ENCODE results near the gene BPIFB3.

BPIFB3 gene

DNA sequence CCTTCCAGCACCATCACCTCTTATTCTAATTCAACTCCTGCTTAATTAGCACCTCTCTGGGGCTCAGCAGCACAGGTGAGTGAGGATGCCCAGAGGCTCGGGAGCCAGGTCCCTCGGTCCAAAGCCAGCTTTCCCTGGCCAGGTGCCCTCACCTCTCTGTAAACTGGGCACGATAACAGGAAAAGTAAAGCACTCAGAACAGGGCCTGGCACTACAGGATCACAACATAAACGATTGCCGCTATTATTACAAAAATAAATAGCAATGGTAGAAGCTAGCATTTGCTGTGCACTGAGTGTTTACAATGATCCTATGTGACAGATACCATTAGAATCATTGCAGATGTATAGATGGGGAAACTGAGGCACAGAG, 43.6 kb upstream of the BPIFB3 start:
- no peak overlapping the region for H3K4me3 ChIP-seq (ENCODE audit: low read length)
- no peak overlapping the region for H3K27ac ChIP-seq (ENCODE audit: low read depth, low read length)
- 84% methylated on average over 5 of the region's 5 CpGs for WGBS
- no peaks in the 10 kb centered on the region for H3K4me1 ChIP-seq (ENCODE audit: insufficient read depth, low read length)
- no peak overlapping the region for H3K9ac ChIP-seq (ENCODE audit: low read depth, low read length)
- peaks cover 3% of the 10 kb centered on the region; the same call in 1 of the 2 replicates for H3K9me3 ChIP-seq (ENCODE audit: insufficient read depth, low read depth, low read length)
- no peaks in the 10 kb centered on the region for H3K36me3 ChIP-seq (ENCODE audit: insufficient read depth, low read length)
- no peaks in the 10 kb centered on the region for H3K27me3 ChIP-seq (ENCODE audit: insufficient read depth, low read length)

DNA sequence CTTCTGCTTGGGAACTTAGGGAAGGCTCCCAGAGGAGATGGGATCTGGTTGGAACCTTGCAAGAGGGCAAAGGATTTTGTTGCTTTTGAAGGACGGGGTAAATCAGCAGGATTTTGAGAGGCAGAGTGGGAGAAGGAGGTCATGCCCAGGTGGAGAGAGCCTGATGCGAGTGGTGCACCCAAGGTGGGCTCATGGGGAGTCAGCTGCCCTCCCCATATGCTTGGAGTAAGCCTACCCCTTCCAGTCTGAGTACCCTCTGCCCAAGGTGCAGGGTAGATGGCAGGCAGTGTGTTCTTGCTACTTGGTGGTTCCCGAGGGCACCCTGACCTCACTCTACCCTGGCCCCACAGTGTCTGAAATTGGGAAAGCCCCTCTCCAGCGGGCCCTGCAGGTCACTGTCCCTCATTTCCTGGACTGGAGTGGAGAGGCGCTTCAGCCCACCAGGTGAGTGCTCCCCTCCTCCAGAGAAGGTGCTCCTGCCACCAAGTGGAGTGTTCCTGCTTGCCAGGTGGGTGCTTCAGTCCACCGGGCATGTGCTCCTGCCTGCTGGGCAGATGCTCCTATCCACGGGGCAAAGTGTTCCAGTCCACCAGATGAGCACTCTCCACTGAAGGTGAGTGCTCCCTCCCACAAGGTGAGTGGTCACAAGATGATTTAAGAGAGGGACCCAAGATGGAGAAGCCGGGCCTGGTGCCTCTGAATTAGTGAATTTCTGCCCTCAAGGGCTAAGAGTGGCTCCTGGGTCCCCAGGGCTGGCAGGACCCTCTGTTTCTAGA, 42.8 kb upstream of the BPIFB3 start:
- Histone ChIP-seq H3K4me1 (ENCODE audit: insufficient read depth, low read length) (no peaks in the 10 kb centered on the region), H3K9me3 (ENCODE audit: insufficient read depth, low read depth, low read length) (no peaks in the 10 kb centered on the region), H3K36me3 (ENCODE audit: insufficient read depth, low read length) (no peaks in the 10 kb centered on the region), H3K4me3 (ENCODE audit: low read length) (no peak overlapping the region), H3K9ac (ENCODE audit: low read depth, low read length) (no peak overlapping the region), H3K27ac (ENCODE audit: low read depth, low read length) (no peak overlapping the region), H3K27me3 (ENCODE audit: insufficient read depth, low read length) (no peaks in the 10 kb centered on the region)
- WGBS, result 88% methylated on average over 8 of the region's 8 CpGs

DNA sequence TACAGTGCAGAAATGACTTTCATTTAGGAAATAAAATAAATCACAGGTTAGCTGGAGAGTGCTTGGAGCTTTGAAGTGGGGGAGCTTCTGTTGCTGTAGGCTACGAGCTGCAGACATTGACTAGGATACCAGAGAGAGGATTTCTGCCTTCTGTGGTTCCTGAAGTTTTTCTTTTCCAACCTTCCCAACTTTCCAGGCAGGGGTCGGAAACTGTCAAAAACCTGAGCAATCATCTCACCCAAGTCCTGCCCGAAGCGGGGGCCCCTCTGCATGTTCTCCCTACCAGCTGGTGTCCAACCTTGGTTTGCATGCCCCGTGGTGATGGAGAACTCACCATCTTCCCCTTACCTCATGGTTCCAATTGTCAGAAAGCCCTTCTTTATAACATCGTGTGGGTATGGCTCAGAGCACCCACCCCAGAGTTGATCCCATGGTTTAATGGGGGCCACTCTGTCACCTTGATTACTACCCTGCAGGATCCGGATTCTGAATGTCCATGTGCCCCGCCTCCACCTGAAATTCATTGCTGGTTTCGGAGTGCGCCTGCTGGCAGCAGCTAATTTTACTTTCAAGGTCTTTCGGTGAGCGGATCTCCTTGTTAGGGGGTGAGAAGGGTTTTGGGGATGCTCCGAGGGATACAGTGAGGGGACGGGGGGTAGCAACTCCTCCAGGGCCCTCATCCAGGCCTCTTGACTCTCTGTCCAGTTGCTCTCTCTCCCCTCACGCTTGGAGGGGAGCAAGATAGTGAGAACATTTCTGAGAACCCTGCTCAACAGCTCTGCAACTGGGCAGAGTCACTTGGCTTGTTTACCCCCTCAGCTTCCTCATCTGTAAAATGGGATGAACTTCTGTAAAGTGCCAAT, 41.1 kb upstream of the BPIFB3 start:
- H3K4me3 ChIP-seq (ENCODE audit: low read length), result no peak overlapping the region
- no peaks in the 10 kb centered on the region for H3K9me3 ChIP-seq (ENCODE audit: insufficient read depth, low read depth, low read length)
- no peak overlapping the region for H3K9ac ChIP-seq (ENCODE audit: low read depth, low read length)
- H3K36me3 ChIP-seq (ENCODE audit: insufficient read depth, low read length), result no peaks in the 10 kb centered on the region
- H3K27ac ChIP-seq (ENCODE audit: low read depth, low read length), result no peak overlapping the region
- WGBS, result 90% methylated on average over 15 of the region's 15 CpGs
- H3K27me3 ChIP-seq (ENCODE audit: insufficient read depth, low read length), result no peaks in the 10 kb centered on the region
- no peaks in the 10 kb centered on the region for H3K4me1 ChIP-seq (ENCODE audit: insufficient read depth, low read length)

DNA sequence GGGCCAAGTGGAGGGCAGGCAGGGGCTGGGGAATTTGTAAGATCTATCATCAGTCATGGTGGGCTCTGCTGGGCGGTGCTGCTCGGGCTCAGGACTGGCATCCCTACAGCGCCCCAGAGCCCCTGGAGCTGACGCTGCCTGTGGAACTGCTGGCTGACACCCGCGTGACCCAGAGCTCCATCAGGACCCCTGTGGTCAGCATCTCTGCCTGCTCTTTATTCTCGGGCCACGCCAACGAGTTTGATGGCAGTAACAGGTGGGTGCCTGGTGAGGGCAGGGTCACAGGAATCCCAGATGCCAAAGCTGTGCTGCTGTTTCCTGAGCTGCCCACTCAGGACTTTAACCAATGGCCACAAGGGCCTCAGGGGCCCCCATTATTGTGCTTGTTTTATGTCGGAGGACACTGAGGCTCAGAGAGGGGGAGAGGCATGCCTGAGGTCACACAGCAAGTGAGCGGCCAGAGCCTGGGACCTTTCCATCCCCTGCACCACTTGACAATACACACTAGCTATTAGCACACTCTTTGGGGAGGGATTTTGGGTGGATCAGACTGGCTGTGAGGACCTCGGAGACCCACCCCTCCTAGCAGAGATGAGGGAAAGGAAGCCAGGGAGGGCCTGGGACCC, 39.9 kb upstream of the BPIFB3 start:
- no peak overlapping the region for H3K4me3 ChIP-seq (ENCODE audit: low read length)
- no peaks in the 10 kb centered on the region for H3K27me3 ChIP-seq (ENCODE audit: insufficient read depth, low read length)
- no peaks in the 10 kb centered on the region for H3K9me3 ChIP-seq (ENCODE audit: insufficient read depth, low read depth, low read length)
- no peaks in the 10 kb centered on the region for H3K4me1 ChIP-seq (ENCODE audit: insufficient read depth, low read length)
- no peaks in the 10 kb centered on the region for H3K36me3 ChIP-seq (ENCODE audit: insufficient read depth, low read length)
- whole genome bisulfite sequencing, result 76% methylated on average over 11 of the region's 12 CpGs
- H3K27ac ChIP-seq (ENCODE audit: low read depth, low read length), result no peak overlapping the region
- no peak overlapping the region for H3K9ac ChIP-seq (ENCODE audit: low read depth, low read length)

DNA sequence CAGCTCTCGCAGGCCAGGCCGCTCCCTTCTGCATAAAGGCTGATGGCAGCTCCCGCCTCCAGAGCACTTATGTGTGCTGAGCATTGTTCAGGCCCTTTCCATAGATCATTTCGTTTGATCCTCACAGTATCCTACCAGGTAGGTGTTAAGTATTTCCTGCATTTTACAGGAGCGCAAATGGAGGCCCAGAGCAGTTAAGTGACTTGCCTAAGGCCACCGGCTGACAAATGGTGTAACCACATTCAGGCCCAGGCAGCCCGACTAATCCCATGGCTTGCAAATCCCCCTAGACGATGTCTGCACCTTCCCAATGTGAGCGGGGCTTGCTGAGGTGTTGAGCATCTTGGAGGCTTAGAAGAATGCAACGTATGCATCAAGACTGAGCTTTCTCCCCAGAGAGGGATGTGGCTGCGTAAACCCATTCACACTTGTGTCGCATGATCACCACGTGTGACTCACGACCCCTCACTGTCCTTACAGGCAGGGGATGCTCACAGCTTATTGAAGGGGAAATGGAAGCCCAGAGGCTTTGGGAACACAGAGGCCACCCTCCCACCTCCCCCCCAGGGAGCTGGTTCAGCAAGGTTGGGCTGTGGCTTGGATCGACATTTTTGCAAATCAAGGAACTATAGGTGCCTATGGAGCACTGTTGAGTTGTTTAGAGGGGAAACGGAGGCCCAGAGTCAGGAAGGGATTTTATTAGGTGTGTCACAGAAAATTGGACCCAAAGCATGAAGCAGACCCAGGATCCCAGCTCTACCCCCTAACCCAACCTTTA, 39.2 kb upstream of the BPIFB3 start:
- WGBS, result 44% methylated on average over 16 of the region's 16 CpGs
- Histone ChIP-seq H3K4me3 (ENCODE audit: low read length) (no peak overlapping the region), H3K27me3 (ENCODE audit: insufficient read depth, low read length) (no peaks in the 10 kb centered on the region), H3K4me1 (ENCODE audit: insufficient read depth, low read length) (no peaks in the 10 kb centered on the region), H3K36me3 (ENCODE audit: insufficient read depth, low read length) (no peaks in the 10 kb centered on the region), H3K9me3 (ENCODE audit: insufficient read depth, low read depth, low read length) (no peaks in the 10 kb centered on the region), H3K9ac (ENCODE audit: low read depth, low read length) (no peak overlapping the region), H3K27ac (ENCODE audit: low read depth, low read length) (no peak overlapping the region)

DNA sequence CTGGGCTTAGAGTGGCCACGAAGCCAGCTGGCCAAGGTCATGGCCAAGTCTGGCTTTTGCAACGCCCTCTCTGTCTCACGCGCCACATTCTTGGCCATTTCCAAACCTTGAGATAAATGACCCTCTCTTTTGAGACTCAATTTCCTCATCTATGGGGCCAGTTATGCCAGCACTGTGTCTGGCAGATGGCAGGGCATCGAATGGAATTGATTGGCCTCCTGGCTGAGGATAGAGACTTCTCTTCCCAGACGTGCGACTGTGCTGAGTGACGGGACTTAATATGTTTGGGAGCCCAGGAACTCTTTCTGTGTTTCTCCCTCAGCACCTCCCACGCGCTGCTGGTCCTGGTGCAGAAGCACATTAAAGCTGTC, 38.6 kb upstream of the BPIFB3 start:
- Histone ChIP-seq H3K9ac (ENCODE audit: low read depth, low read length) (no peak overlapping the region), H3K27ac (ENCODE audit: low read depth, low read length) (no peak overlapping the region), H3K9me3 (ENCODE audit: insufficient read depth, low read depth, low read length) (no peaks in the 10 kb centered on the region), H3K4me3 (ENCODE audit: low read length) (no peak overlapping the region), H3K36me3 (ENCODE audit: insufficient read depth, low read length) (no peaks in the 10 kb centered on the region), H3K27me3 (ENCODE audit: insufficient read depth, low read length) (no peaks in the 10 kb centered on the region), H3K4me1 (ENCODE audit: insufficient read depth, low read length) (no peaks in the 10 kb centered on the region)
- 88% methylated on average over 10 of the region's 10 CpGs for WGBS

DNA sequence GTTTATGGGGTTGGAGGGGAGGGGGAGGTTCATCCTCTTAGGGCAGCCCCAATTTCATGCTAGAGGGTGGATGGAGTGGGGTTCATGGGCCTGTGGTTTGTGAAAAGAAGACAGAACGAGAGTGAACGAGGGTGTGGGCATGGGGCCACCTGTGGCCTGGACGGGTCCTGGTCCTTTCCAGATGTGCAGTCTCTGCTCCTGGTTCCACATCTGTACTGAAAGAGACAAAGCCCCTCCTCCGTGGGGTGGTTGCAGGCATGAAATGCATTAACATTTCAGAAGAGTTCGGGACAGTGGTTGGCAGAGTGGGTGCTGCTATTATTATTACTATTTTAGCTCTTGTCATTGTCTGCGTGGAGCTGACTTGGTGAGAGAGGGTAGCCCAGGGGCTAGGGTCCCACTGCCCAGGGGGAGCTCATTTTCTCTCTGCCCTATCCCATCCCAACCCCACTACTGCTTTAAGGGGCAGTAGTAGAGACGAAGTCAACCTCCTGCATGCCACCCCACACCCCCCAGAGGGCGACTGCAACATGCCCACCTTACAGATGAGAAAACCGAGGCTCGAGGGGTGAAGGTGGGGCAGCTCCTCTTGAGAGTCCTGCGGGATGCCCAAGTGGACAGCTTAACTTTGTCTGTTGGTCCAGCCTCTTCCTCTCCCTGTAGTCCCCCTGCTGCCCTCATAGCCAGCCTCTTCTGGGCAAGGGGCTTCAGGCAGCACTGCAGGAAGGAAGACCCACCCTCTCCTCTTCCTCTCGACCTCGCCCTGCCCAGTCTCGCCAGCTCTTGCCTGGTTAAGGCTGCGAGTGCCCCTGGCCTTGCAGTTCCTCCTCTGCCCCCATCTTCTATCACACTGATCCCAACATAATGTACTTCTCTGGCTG, 37.8 kb upstream of the BPIFB3 start:
- no peak overlapping the region for H3K4me3 ChIP-seq (ENCODE audit: low read length)
- no peaks in the 10 kb centered on the region for H3K27me3 ChIP-seq (ENCODE audit: insufficient read depth, low read length)

DNA sequence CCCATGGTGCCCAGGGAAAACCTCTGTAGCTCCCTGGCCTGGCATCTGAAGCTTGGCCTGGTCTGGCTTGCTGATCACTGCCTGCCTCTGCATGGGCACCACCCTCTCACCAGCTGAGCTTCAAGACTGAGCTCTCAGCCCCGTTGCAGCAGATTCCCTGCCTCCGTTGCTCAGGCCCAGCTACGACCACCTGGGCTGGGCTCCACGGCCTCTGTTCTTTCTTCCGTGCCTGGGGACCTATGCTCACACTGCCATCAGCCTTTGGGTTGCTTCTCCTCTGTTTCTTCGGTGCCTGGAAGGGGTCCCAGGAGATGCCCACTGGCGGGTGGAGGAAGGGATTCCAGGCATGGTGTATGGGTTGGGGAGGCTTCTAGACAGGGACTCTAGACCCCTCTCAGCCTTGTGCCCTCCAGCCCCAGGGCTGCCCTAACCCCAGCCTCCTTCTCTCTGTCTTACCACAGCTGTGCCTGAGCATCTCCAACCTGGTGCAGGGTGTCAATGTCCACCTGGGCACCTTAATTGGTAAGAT, 37.1 kb upstream of the BPIFB3 start:
- WGBS, result 89% methylated on average over 6 of the region's 7 CpGs
- H3K27me3 ChIP-seq (ENCODE audit: insufficient read depth, low read length), result no peaks in the 10 kb centered on the region

More for the DNA sequence above, 37.8 kb upstream of the BPIFB3 start:
- Histone ChIP-seq H3K36me3 (ENCODE audit: insufficient read depth, low read length) (no peaks in the 10 kb centered on the region), H3K27ac (ENCODE audit: low read depth, low read length) (no peak overlapping the region), H3K9ac (ENCODE audit: low read depth, low read length) (no peak overlapping the region), H3K9me3 (ENCODE audit: insufficient read depth, low read depth, low read length) (no peaks in the 10 kb centered on the region), H3K4me1 (ENCODE audit: insufficient read depth, low read length) (no peaks in the 10 kb centered on the region)
- WGBS, result 90% methylated on average over 15 of the region's 15 CpGs

DNA sequence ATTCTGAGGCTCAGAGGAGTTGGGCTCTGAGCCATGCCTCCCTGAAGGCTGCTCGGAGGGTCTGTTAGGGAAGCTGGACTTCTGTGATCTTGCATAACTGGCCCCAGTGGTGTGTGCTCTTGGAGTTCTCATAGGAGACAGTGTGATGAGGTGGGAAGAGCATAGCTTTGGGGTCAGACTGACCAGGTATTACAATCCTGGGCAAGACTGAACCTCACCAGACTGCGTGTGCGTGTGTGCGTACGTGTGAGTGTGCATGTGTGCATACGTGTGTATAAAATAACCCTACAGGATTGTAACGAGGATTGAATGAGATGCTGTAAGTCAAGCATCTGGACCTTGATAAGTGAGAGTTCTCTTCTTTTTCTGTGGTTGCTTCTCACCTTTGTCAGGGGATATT, 36.2 kb upstream of the BPIFB3 start:
- Histone ChIP-seq H3K27me3 (ENCODE audit: insufficient read depth, low read length) (no peaks in the 10 kb centered on the region), H3K4me1 (ENCODE audit: insufficient read depth, low read length) (no peaks in the 10 kb centered on the region), H3K9ac (ENCODE audit: low read depth, low read length) (no peak overlapping the region), H3K36me3 (ENCODE audit: insufficient read depth, low read length) (no peaks in the 10 kb centered on the region), H3K4me3 (ENCODE audit: low read length) (no peak overlapping the region), H3K27ac (ENCODE audit: low read depth, low read length) (no peak overlapping the region), H3K9me3 (ENCODE audit: insufficient read depth, low read depth, low read length) (no peaks in the 10 kb centered on the region)
- WGBS, result 95% methylated on average over 7 of the region's 7 CpGs

More for the DNA sequence above, 37.1 kb upstream of the BPIFB3 start:
- no peaks in the 10 kb centered on the region for H3K36me3 ChIP-seq (ENCODE audit: insufficient read depth, low read length)
- H3K9ac ChIP-seq (ENCODE audit: low read depth, low read length), result no peak overlapping the region
- no peak overlapping the region for H3K27ac ChIP-seq (ENCODE audit: low read depth, low read length)
- H3K4me3 ChIP-seq (ENCODE audit: low read length), result no peak overlapping the region
- H3K9me3 ChIP-seq (ENCODE audit: insufficient read depth, low read depth, low read length), result no peaks in the 10 kb centered on the region
- no peaks in the 10 kb centered on the region for H3K4me1 ChIP-seq (ENCODE audit: insufficient read depth, low read length)
